GM18526 (cell line): ENCODE data around the gene CX3CL1.

Experiments
- POLR2A ChIP-seq: IDR thresholded peaks from 3 replicates; pipeline ENCODE4 v1.6.1; 2011; ENCODE audit not compliant: insufficient read length; ENCODE audit errors: extremely low read depth

Gene CX3CL1

DNA sequence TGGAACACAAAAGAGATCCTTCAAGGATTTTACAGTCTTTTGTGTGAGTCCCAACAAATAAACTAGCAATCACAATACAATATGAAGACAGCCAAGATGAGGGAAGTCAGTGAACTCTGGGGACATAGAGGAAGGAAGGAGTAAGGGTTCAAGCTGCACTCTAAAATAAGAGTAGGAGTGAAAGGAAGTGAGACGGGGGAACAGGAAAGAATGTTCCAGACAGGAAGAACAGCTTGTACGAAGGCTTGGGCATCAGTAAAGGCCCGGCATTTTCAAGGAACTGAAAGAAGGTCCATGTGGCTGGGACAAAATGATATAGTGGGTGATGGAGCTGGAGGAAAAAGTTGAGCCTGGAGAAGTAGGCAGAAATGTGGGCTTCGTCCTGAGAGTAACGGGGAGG is 36.8 kb downstream of the CX3CL1 start:
- TF ChIP-seq POLR2A: no peak

DNA sequence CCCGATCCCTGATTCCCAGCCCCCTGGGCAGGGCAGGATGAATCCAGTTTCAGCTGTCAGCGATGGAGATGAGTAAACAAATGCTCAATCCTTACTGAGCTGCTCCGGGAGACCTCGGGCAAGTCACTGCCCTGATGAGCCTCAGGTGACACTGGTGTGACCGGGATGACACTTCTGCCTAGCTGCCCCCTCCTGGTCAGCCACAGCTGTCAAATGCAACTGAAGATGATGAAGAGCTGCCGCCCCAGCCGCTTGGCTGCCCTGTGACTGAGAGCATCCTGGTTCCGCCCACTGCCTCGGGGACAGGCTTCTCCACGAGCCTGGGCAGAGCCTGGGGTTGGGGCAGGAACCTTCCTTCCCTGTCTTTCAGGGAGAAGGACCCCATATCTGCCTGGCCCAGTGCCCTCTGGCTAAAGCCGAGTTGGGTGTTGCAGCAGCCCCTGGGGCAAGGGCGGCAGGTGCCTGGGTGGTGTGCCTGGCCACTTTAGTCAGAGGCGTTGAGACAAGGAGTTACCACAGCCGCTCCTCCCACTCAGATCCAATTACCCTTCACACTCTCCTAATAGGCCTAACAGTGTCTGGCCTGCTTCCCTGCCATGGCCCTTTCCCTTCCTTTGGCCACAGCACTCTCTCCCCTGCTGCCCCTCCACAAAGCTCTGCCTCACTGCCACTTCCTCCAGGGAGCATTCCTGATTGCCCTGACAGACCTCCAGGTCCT is 37.7 kb downstream of the CX3CL1 start:
- TF ChIP-seq POLR2A: no peak

DNA sequence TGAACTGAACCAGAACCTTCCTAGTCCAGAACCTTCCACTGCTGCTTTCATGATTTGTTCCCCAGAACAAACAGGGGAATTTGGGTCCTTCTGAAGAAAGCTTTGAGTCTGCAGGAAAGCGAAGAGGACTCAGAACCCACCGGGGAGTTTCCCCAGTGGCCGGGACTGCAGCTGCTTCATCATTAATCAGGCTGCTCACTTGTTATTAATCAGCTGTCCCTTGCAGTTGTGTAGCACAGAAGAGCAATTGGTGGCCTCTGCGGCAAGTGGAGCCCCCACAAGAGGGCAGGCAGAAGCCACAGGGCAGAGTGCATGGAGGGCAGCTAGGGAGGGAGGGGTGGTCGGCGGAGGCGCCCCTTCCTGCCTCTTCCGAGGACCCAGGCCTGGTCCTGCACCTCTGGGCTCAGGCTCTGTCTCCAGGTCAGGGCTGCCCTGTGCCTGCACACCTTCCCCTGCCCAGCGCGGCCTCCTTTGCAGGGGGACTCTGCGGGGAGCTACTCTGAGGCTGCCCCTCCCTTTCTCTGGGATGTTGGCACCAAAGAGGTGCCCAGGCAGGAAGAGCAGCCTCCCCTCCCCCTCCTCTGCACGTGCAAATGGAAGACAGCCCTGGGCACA is 39.2 kb downstream of the CX3CL1 start:
- no peak for TF ChIP-seq POLR2A

DNA sequence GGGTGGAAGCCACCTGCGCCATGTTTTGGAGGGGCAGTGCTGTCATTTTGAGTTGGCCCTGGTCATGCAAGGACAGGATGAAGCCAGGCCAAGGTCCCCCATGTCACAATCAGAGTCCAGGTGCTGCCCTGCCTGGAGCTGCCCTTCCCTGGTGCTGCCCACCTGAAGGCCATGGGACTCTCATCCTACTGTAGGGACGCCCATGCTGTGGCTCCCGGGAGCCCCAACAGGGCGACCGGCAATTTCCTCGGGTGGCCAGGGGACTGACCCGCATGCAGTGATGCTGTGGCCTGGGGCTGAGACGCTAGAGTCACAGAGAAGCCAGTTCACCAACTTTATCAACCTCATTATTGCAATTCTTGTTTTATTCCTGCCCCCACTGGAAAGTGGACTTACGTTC is 40.3 kb downstream of the CX3CL1 start:
- no peak for TF ChIP-seq POLR2A

DNA sequence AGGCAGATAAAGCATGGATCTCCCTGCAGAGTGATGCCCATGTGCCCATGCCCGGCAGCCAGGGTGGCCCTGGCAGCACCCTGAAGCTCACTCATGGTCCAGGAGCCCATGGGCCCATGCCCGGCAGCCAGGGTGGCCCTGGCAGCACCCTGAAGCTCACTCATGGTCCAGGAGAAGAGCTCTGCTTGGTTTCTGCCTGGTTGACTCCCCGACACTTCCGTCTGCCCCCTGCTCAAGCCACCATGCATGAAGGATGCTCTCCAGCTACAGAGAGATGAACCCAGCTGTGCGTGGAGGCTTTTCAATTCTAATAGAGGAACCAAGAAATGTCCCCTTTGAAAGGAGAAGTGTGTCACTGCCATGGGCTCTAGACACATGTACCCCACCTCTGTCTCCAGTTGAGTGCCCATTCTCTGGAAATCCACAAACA is 41.0 kb downstream of the CX3CL1 start:
- TF ChIP-seq POLR2A: no peak

DNA sequence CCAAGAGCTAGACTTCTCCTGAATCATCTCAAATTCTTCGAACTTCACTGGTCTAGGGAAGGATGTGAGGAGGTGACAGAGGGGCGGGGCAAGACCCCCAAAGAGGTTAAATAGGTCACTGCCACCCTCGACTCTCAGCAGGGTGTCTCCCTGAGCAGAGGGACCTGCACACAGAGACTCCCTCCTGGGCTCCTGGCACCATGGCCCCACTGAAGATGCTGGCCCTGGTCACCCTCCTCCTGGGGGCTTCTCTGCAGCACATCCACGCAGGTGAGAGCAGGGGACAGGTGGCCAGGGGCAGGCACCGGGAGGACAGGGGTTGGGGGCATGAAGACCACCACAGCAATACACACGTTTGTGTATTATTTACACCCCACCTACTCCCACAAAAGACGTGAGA is 41.4 kb downstream of the CX3CL1 start:
- no peak for TF ChIP-seq POLR2A

DNA sequence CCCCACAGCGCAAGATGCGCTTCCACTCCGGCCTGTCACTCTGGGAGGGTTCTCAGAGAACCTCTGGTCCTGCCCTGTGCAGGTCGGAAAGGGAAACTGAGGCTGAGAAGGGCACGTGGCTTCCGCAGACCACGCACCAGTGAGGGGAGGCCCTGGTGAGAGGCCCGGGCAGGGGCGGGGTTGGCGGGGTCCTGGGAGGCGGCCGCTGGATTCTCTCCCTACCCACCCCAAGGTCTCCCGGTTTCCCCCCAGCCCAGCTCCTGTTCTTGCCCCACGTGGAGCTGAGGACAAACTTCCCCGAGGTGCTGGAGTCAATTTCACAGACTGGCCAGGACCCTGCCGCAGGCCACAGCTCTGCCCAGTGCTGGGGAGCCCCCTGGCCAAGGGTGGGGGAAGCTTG is 43.8 kb downstream of the CX3CL1 start:
- TF ChIP-seq POLR2A: no peak

DNA sequence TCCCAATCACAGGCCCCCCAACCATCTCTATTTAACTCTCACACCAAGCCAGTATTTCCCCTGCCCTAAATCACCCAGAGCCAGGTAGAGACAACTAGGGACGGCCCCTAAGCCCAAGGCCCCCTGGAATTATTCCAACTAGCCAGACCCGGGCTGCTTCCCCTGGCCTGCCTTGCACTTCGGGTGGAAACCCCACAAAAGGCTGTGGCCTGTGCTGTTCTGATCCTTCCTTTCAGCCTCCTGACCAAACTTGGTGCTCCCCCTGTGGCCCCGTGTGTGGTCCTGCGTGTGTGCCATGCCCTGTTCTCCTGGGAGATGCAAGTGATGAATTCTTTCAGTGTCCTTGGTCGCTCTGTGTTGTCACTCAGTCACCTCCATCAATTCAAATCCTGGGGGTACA is 47.2 kb downstream of the CX3CL1 start:
- no peak for TF ChIP-seq POLR2A

DNA sequence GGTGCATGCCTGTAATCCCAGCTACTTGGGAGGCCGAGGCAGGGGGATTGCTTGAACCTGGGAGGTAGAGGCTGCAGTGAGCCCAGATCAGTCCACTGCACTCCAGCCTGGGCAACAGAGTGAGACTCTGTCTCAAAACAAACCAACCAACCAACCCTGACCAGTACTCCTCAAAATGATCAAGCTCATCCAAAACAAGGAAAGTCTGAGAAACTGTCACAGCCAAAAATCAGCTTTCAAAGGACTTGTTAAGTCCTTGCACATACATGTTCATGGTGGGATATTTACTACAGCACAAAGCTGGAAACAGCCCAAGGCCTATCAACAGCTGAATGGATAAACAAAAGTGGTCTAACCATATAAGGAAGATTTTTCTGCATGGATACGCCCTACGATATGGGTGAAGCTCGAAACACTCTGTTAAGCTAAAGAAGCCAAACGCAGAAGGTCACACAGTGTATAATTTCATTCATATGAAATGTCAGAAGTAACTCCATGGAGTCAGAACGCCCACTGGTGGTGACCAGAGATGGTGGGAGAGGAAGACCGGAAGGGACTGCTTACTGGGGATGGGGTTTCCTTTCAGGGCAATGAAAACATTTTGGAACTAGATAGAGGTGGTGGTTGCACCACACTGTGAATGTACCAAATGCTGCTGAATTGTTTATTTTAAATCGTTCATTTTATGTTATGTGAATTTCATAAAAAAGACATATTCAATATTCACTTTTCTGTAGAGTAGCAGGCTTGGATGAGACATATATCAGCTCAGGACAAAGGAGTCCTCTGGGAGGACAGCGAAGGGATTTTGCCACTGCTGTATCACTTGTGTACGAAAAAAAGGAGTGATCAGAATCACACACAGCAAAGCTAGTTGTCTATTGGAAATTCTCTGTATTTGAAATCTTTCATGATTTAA is 50.0 kb downstream of the CX3CL1 start:
- no peak for TF ChIP-seq POLR2A

DNA sequence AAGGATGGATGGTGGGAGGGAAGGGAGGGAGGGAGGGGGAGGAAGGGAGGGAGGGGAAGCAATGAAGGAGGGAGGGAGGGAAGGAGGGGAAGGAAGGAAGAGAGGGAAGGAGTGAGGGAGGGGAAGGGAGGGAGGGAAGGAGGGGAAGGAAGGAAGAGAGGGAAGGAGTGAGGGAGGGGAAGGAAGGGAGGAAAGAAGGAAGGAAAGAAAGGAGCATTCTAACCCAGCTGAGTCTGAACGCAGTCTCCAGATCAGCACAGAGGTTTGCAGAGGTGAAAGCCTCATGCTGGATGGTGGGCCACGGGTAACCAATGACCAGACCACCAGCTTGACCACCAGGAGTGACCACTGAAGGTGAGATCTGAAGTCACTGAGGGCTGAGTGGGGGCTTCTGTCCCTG is 50.9 kb downstream of the CX3CL1 start:
- TF ChIP-seq POLR2A: no peak

DNA sequence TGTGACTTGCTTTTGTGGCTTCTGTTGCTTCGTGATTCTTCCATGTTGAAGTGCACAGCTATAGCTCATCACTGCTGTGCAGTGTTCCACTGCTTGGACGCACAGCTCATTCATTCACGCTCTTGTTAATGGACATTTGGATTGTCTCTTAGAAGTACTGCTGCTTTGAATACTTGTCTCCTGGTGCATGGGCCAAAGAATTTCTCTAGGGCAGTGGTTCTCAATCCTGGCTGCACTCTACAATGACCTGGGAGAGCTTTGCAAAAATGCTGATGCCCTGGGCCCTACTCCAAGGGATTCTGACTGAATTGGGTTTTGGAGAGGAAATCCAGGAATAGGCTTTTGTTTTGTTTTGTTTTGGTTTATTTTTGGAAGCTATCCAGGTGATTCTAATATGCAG is 52.3 kb downstream of the CX3CL1 start:
- no peak for TF ChIP-seq POLR2A

DNA sequence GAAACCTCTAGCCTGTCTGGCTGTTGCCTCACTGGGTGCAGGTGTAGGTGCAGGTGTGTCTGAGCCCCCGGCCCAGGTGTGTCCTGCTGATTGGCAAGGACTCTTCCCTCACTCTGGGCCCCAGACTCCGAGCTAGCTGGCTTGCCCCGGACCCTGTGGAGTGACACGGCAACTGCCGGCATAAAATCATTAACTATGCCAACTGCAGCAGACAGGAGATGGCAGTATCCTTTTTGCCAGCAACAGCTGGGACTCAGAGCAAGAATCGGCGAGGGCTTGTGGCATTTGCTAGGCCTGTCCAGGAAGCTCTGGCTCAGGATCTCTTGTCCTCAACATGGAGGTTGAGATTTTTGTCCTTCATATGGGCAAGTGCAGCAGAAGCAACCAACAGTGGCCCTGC is 54.1 kb downstream of the CX3CL1 start:
- no peak for TF ChIP-seq POLR2A

DNA sequence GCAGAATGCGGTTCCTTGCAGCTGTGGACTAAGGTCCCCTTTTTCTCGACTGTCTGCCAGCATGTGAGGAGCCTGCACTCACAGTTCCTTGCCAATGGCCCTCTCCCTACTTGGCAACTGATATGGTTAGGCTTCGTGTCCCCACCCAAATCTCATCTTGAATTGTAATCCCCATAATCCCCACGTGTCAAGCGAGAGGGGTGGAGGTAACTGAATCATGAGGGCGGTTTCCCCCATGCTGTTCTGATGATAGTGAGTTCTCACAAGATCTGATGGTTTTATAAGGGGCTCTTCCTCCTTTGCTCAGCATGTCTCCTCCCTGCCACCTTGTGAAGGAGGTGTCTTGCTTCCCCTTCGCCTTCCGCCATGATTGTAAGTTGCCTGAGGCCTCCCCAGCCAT is 55.0 kb downstream of the CX3CL1 start:
- no peak for TF ChIP-seq POLR2A

DNA sequence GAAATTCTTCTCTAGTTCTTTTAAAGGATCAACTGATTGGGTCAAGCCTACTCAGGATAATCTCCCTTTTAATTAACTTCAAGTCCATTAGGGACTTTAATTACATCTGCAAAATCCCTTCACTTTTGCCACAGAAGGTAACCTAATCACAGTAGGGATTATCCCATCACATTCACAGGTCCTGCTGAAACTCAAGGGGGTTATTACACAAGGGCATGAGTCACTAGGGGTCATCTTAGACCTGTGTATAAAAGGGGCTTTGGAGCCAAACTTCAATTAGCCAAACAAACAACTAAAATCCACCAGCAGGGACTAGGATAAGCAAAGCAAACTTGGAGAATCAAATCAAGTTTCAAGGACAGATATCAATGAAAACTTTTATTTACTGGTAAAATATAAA is 55.5 kb downstream of the CX3CL1 start:
- no peak for TF ChIP-seq POLR2A

DNA sequence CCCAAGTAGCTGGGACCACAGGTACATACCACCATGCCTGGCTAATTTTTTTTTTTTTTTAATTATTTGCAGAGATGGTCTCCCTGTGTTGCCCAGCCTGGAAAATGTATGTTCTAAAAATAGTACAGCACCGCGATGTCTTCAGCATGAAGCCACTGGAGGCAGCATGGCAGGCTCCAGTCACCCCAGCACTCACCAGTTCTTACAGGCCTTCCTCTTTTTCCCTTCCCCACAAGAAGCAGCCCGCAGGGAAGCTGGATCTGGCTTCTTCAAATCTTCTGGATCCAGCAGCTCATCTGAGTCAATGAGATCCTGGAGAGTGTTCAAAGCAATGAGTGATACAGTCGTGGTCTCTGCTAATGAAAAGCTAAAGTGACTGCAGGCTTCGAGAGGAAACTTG is 58.7 kb downstream of the CX3CL1 start:
- no peak for TF ChIP-seq POLR2A

DNA sequence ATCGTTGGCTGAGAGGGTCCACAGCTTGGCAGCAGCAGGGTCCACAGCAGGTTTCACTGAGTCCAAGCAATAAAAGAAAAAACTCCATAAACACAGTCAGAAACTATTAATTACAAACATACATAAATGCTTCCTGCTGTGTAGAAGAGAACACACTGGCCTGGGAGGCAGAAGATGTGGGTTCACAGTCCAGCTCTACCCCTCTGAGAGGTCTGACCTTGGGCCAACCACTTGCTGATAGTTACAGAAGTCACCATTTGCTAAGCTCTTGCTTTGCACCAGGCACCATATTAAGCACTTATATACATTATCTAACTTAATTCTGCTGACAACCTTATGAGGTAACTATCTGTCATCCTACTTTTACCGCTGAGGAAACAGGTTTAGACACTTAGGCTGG is 60.2 kb downstream of the CX3CL1 start:
- no peak for TF ChIP-seq POLR2A

DNA sequence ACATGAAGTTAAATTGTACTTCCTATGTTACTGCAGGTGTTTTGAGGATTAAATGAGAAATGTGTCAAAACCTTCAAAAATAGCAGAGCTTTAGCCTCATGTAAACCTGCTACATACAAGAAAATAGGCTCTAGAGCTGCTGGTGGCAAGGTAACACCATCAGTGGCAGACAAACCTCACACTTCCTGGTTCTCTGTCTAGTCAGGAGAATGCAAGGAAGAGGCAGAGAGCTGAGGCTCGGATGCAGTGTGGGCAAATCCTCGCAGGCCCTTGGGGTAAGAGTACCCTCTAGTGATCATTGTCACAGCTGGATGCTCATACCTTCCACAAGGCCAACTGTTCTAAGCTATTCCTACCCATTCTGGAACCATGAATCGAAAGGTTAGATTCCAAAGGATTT is 60.7 kb downstream of the CX3CL1 start:
- no peak for TF ChIP-seq POLR2A

DNA sequence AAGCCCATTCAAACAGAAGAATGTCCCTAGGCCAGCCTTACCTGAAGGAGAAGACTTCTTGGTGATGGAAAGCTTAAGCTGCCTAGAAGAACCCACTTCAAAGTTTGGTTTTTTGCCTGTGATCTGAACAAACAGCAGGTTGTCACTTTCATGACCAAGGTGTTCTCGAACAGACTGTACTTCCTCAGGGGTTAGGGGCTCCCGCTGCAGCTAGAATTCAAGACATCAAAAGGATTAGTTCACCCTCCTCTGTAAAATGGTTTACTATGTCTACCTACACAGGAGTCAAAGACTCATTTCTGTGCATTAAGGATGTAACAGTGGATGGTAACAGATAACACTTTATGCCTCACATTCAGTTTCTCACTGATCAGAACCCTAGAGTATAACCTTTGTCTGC is 61.7 kb downstream of the CX3CL1 start:
- TF ChIP-seq POLR2A: no peak
